H1 (cell line): ENCODE results near the gene AQP10. TPM values are rescaled to one million over a fixed set of nuclear protein-coding genes. Genes with fewer than 3 reads are reported as not detected.

Experiments
- CTCF ChIA-PET: fragments of 300-600 bp; sonication (Branson Sonifier 250); formaldehyde crosslinking; loops from one replicate; lab custom pipeline; 2021; ENCODE audit not compliant: partially characterized antibody; lab: Charles Lee
- POLR2A ChIA-PET: fragments of 300-600 bp; sonication (Branson Sonifier 250); formaldehyde crosslinking; loops from one replicate; lab custom pipeline; 2021; ENCODE audit warnings: inconsistent platforms; ENCODE audit not compliant: partially characterized antibody; lab: Charles Lee
- DNase-seq, 2 experiments: peaks; one replicate each; pipeline versions ENCODE4 v3.0.0 to v3.0.0-alpha.2; 2010 to 2022; ENCODE audit warnings: low spot score in 2 of 2, low read depth in 1 of 2, mixed read lengths in 1 of 2
- FAIRE-seq: peaks from 2 replicates; lab custom pipeline; 2011; peaks lifted over from hg19 to GRCh38; lab: Jason Lieb, UNC
- H2AFZ ChIP-seq: 2 replicates; pipeline ENCODE4 v1.8.1; 2012; ENCODE audit warnings: low read length, inconsistent platforms
- H2AK5ac ChIP-seq: 2 replicates; pipeline ENCODE4 v1.6.1; 2013; ENCODE audit warnings: low read depth, low read length
- H2BK120ac ChIP-seq: replicated peaks from 2 replicates; pipeline ENCODE3; 2013; ENCODE audit warnings: low read depth, low read length, inconsistent platforms
- H2BK12ac ChIP-seq: 2 replicates; pipeline ENCODE4 v1.6.1; 2013; ENCODE audit warnings: low read depth, low read length
- H2BK15ac ChIP-seq: 2 replicates; pipeline ENCODE4 v1.6.1; 2013; ENCODE audit warnings: low read length
- H2BK20ac ChIP-seq: 2 replicates; pipeline ENCODE4 v1.6.1; 2013; ENCODE audit warnings: low read length
- H2BK5ac ChIP-seq: 2 replicates; pipeline ENCODE4 v1.6.1; 2013; ENCODE audit warnings: low read depth, low read length
- H3K14ac ChIP-seq: 2 replicates; pipeline ENCODE4 v1.6.1; 2013; ENCODE audit warnings: inconsistent platforms; ENCODE audit not compliant: insufficient read length
- H3K18ac ChIP-seq: 2 replicates; pipeline ENCODE4 v1.6.1; 2013; ENCODE audit warnings: low read length; ENCODE audit errors: extremely low read depth
- H3K23ac ChIP-seq: 2 replicates; pipeline ENCODE4 v1.6.1; 2013; ENCODE audit warnings: inconsistent platforms; ENCODE audit not compliant: insufficient read length
- H3K23me2 ChIP-seq: 2 replicates; pipeline ENCODE4 v1.6.1; 2013; ENCODE audit warnings: low read depth, low read length
- H3K27ac ChIP-seq: 2 replicates; pipeline ENCODE4 v1.6.1; 2011; ENCODE audit warnings: low read depth, low read length, inconsistent platforms
- H3K27me3 ChIP-seq, 4 experiments: replicated peaks in 1 of 4; 1 replicate in 1 of 4; 2 replicates in 3 of 4; pipeline versions ENCODE4 v1.6.1 to v1.8.1; 2011 to 2013; ENCODE audit warnings: low read length in 3 of 4, mild to moderate bottlenecking in 3 of 4, inconsistent platforms in 2 of 4, mixed read lengths in 2 of 4, moderate library complexity in 1 of 4; ENCODE audit not compliant: control insufficient read depth in 3 of 4, insufficient read depth in 3 of 4; ENCODE audit errors: extremely low read depth in 1 of 4
- H3K36me3 ChIP-seq, 4 experiments: 2 replicates each; pipeline versions ENCODE4 v1.6.1 to v1.8.1; 2011 to 2013; ENCODE audit warnings: mild to moderate bottlenecking in 4 of 4, low read length in 3 of 4, moderate library complexity in 2 of 4, control low read depth in 1 of 4, inconsistent platforms in 1 of 4; ENCODE audit not compliant: insufficient read depth in 4 of 4, control insufficient read depth in 2 of 4
- H3K4ac ChIP-seq: replicated peaks from 2 replicates; pipeline ENCODE3; 2013; ENCODE audit warnings: low read length, low read depth, mixed read lengths, inconsistent platforms; ENCODE audit not compliant: insufficient read length
- H3K4me1 ChIP-seq, 4 experiments: replicated peaks in 1 of 4; 1 replicate in 1 of 4; 2 replicates in 3 of 4; pipeline versions ENCODE4 v1.6.1 to v1.8.1; 2011 to 2013; ENCODE audit warnings: low read length in 3 of 4, inconsistent platforms in 2 of 4, mixed read lengths in 1 of 4; ENCODE audit not compliant: insufficient read depth in 4 of 4, control insufficient read depth in 3 of 4
- H3K4me2 ChIP-seq, 2 experiments: 2 replicates each; pipeline versions ENCODE4 v1.6.1 to v1.8.1; 2011 to 2013; ENCODE audit warnings: low read depth in 2 of 2, low read length in 2 of 2, control low read depth in 1 of 2, inconsistent platforms in 1 of 2, mild to moderate bottlenecking in 1 of 2; ENCODE audit not compliant: insufficient read depth in 1 of 2
- H3K4me3 ChIP-seq, 4 experiments: fragments of 200-600, 300-600 bp in 1 of 4; sonication (generic), shearing (Covaris generic), sonication (Bioruptor Twin) in 1 of 4; 2 replicates each; pipeline versions ENCODE4 v1.5.1 to v1.8.1; 2011 to 2016; ENCODE audit warnings: low read length in 4 of 4, low read depth in 3 of 4, control low read depth in 2 of 4, inconsistent platforms in 2 of 4, mild to moderate bottlenecking in 2 of 4, mixed read lengths in 1 of 4, moderate library complexity in 1 of 4; ENCODE audit not compliant: insufficient read depth in 2 of 4; ENCODE audit errors: extremely low read depth in 1 of 4
- H3K56ac ChIP-seq: replicated peaks from 2 replicates; pipeline ENCODE3; 2013; ENCODE audit warnings: low read depth, mild to moderate bottlenecking, mixed read lengths, low read length, inconsistent platforms; ENCODE audit not compliant: insufficient read length
- H3K79me1 ChIP-seq: 2 replicates; pipeline ENCODE4 v1.6.1; 2013; ENCODE audit warnings: low read depth, low read length, control low read depth
- H3K79me2 ChIP-seq, 2 experiments: 2 replicates each; pipeline versions ENCODE4 v1.6.1 to v1.8.1; 2012 to 2013; ENCODE audit warnings: low read length in 2 of 2, mild to moderate bottlenecking in 2 of 2, inconsistent platforms in 1 of 2; ENCODE audit not compliant: insufficient read depth in 2 of 2, control insufficient read depth in 1 of 2
- H3K9ac ChIP-seq, 4 experiments: replicated peaks in 1 of 4; 1 replicate in 1 of 4; 2 replicates in 3 of 4; pipeline versions ENCODE4 v1.6.1 to v1.8.1; 2011 to 2013; ENCODE audit warnings: low read depth in 3 of 4, low read length in 3 of 4, control low read depth in 2 of 4, mild to moderate bottlenecking in 2 of 4, moderate library complexity in 2 of 4, inconsistent platforms in 1 of 4; ENCODE audit errors: extremely low read depth in 1 of 4
- H3K9me3 ChIP-seq, 2 experiments: 2 replicates each; pipeline versions ENCODE4 v1.6.1 to v1.8.1; 2012 to 2013; ENCODE audit warnings: mild to moderate bottlenecking in 2 of 2, moderate library complexity in 2 of 2, control low read depth in 1 of 2, inconsistent platforms in 1 of 2, low read depth in 1 of 2, low read length in 1 of 2, mixed read lengths in 1 of 2; ENCODE audit not compliant: insufficient read depth in 2 of 2
- H4K20me1 ChIP-seq, 2 experiments: replicated peaks in 1 of 2; 2 replicates each; pipeline versions ENCODE3 to v1.8.1; 2011 to 2013; ENCODE audit warnings: inconsistent platforms in 2 of 2, low read length in 2 of 2, mild to moderate bottlenecking in 1 of 2; ENCODE audit not compliant: insufficient read depth in 2 of 2, control insufficient read depth in 1 of 2
- H4K5ac ChIP-seq: 2 replicates; pipeline ENCODE4 v1.6.1; 2013; ENCODE audit warnings: low read length, low read depth, mixed read lengths, inconsistent platforms; ENCODE audit not compliant: insufficient read length
- H4K8ac ChIP-seq: 2 replicates; pipeline ENCODE4 v1.8.0; 2013; ENCODE audit warnings: mild to moderate bottlenecking, moderate library complexity, low read length, inconsistent platforms; ENCODE audit not compliant: insufficient read depth; ENCODE audit errors: extremely low read depth
- H4K91ac ChIP-seq: replicated peaks from 2 replicates; pipeline ENCODE3; 2013; ENCODE audit warnings: low read length, mixed read lengths, inconsistent platforms; ENCODE audit not compliant: insufficient read length
- CREB1 ChIP-seq: IDR thresholded peaks from 2 replicates; pipeline ENCODE4 v1.6.1; 2012; ENCODE audit warnings: inconsistent platforms
- KDM1A ChIP-seq: fragments of 200-600, 300-600 bp; sonication (generic); IDR thresholded peaks from 2 replicates; pipeline ENCODE4 v1.7.1; 2016; ENCODE audit warnings: mild to moderate bottlenecking, low read length, borderline replicate concordance
- NANOG ChIP-seq: IDR thresholded peaks from 2 replicates; pipeline ENCODE4 v1.6.1; 2011; ENCODE audit warnings: low read length, low read depth, mild to moderate bottlenecking, inconsistent platforms; ENCODE audit not compliant: insufficient read depth, poor library complexity, severe bottlenecking
- SP1 ChIP-seq: IDR thresholded peaks from 2 replicates; pipeline ENCODE4 v1.6.1; 2011; ENCODE audit warnings: low read depth, low read length
- SP2 ChIP-seq: IDR thresholded peaks from 2 replicates; pipeline ENCODE4 v1.6.1; 2012; ENCODE audit warnings: mild to moderate bottlenecking, low read length, inconsistent platforms
- SP4 ChIP-seq: IDR thresholded peaks from 2 replicates; pipeline ENCODE4 v1.6.1; 2012; ENCODE audit warnings: low read length, inconsistent platforms
- WGBS, 2 experiments: shearing (Covaris generic) in 1 of 2; methylation state at CpG; one replicate each; pipeline versions ENCODE4 v1.1.6 to v1.1.7; 2013 to 2015; ENCODE audit warnings: low lambda C conversion rate in 2 of 2, mixed read lengths in 2 of 2, inconsistent platforms in 1 of 2, low coverage in 1 of 2, missing lambda C conversion rate in 1 of 2; ENCODE audit not compliant: insufficient replicate concordance in 2 of 2, insufficient coverage in 1 of 2, insufficient read length in 1 of 2; ENCODE audit errors: extremely low coverage in 1 of 2, missing lambda C conversion rate in 1 of 2; 5-methylcytosine and 5-hydroxymethylcytosine counted together
- polyA plus RNA-seq, 7 experiments: library from polyadenylated mRNA; depleted of rRNA in 3 of 7; stranded (reverse) in 5 of 7; unstranded in 2 of 7; fragments of >200 nt in 5 of 7; fragments of 200-250 nt in 2 of 7; gene quantifications; 1 replicate in 5 of 7; 2 replicates in 1 of 7; 4 replicates in 1 of 7; pipeline versions ENCODE4 v1.2.1 to v1.2.3, GENCODE V29; 2011 to 2013; ENCODE audit warnings: missing spikeins in 2 of 7, mixed read lengths in 2 of 7
- total RNA-seq: library from RNA; stranded (reverse); fragmentation: NEBNext Ultra II Directional; extraction: Animal tissue kit (Norgen Biotek cat#: 25700); gene quantifications from 2 replicates; pipeline ENCODE4 v1.2.1, GENCODE V29; 2021
- TF ChIP-seq, protein P1 (sequence below): IDR thresholded peaks from 2 replicates; pipeline ENCODE4 v1.6.1; 2012; ENCODE audit warnings: inconsistent platforms

AQP10 gene
- total and polyA plus RNA-seq, 2 of the 8 experiments (the other 6 are each of a cell fraction or from before 2014, with no cell fraction given): not detected

DNA sequence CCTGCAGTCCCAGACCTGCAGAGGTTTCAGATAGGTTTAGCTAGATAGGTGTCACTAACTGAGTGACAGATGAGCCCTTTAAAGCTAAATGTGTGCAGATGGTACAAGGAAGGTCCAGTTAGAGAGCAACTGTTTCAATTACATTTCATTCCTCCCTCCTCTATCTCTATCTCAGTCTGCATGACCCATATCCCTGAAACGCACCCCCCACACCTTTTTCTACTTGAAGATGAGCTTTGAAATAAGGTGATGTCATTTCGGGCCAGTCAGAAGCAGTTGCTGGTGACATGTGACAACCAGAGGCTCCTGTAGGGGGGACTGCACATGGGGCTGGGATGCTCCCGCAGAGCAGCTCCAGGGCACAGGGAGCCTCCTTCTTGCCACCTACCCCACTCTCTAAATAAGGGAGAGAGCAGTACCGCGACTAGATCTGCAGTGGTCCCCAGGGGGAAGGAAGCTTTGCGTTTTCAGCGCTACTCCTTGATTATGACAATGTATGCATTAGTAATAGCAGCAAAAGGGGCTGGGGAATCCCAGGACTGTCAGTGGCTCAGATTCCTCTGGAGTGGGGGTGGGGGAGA is 8.7 kb downstream of the AQP10 start:
- Histone ChIP-seq H2BK20ac (0 out of 2 replicates have a peak overlapping the region, but pooled peaks have one; percentile 34), H3K9ac (peak overlapping the region in 1 of 4 experiments; percentile 43; a peak in 1 of 7 replicates), H4K5ac (no peak overlapping the region), H2AK5ac (no peak overlapping the region), H3K23ac (no peak overlapping the region), H3K9me3 (no peaks in the 10 kb centered on the region), H3K18ac (no peak overlapping the region), H3K36me3 (peaks cover 6 to 33% (median 22%) of the 10 kb centered on the region in 4 experiments; a peak in 7 of 8 replicates), H3K4me3 (peak overlapping the region in 2 of 4 experiments; percentile 43 to 60; a peak in 4 of 8 replicates), H4K8ac (no peak overlapping the region), H3K27me3 (no peaks in the 10 kb centered on the region), H2BK120ac (no peak overlapping the region), H3K79me2 (peaks cover 0 to 18% of the 10 kb centered on the region in 2 experiments; a peak in 2 of 4 replicates), H3K23me2 (peaks cover 22% of the 10 kb centered on the region), H3K4me1 (peaks cover 22 to 25% (median 24%) of the 10 kb centered on the region in 4 experiments), H3K14ac (no peak overlapping the region), H3K27ac (no peak overlapping the region), H4K91ac (no peak overlapping the region), H4K20me1 (peaks cover 5 to 16% of the 10 kb centered on the region in 2 experiments), H3K56ac (no peak overlapping the region), H2BK12ac (no peak overlapping the region), H3K4me2 (peak overlapping the region; percentile 86 to 88; a peak in 3 of 4 replicates), H3K79me1 (peaks cover 10% of the 10 kb centered on the region; the same call in 1 of the 2 replicates), H2BK5ac (no peak overlapping the region), H2AFZ (no peak overlapping the region), H3K4ac (no peak overlapping the region), H2BK15ac (no peak overlapping the region)
- 81% methylated on average over 7 of the region's 7 CpGs; no CpG with 5 or more reads in 1 of the 2 experiments for WGBS, 2 experiments
- CTCF ChIA-PET: interaction anchor here (0.6 to 21.7 kb wide), 14 partner anchors 11 to 1529 kb away, joined by 3 to 507 read pairs (median 4); partner anchors contain the start of gene HAX1
- no peak for TF ChIP-seq KDM1A
- TF ChIP-seq SP2: no peak
- TF ChIP-seq, protein P1, sequence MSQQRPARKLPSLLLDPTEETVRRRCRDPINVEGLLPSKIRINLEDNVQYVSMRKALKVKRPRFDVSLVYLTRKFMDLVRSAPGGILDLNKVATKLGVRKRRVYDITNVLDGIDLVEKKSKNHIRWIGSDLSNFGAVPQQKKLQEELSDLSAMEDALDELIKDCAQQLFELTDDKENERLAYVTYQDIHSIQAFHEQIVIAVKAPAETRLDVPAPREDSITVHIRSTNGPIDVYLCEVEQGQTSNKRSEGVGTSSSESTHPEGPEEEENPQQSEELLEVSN: no peak
- no peak for TF ChIP-seq CREB1
- TF ChIP-seq SP4: no peak
- TF ChIP-seq NANOG: no peak
- TF ChIP-seq SP1: no peak
- no peak for DNase-seq
- no peak for FAIRE-seq
- POLR2A ChIA-PET: interaction anchor here (0.7 to 1.2 kb wide), 4 partner anchors 11 to 58 kb away, joined by 3 to 4 read pairs (median 3); partner anchors contain the start of gene HAX1
